Calu3 (cell line): ENCODE measurements around the gene RANBP3. TPM values are rescaled to one million over a fixed set of nuclear protein-coding genes. Genes with fewer than 3 reads are reported as not detected.

Experiments
- BruUV-seq: library from RNA; stranded (reverse); fragments of 400-500 nt; replicated peaks from 2 replicates; lab custom pipeline; 2021; lab: Mats Ljungman, UMichigan
- CTCF ChIA-PET: fragments of 300-600 bp; sonication (Branson Sonifier 250); formaldehyde crosslinking; loops from one replicate; lab custom pipeline; 2022; ENCODE audit warnings: antibody characterized with exemption; lab: Charles Lee
- DNase-seq: peaks from one replicate; pipeline ENCODE4 v3.0.0; 2022
- H3K27ac Mint-ChIP-seq: one replicate; pipeline ENCODE4 v1.8.0; 2022; ENCODE audit warnings: mixed read lengths; ENCODE audit not compliant: unreplicated experiment
- H3K27me3 Mint-ChIP-seq: one replicate; pipeline ENCODE4 v1.8.0; 2022; ENCODE audit warnings: mixed read lengths; ENCODE audit not compliant: unreplicated experiment
- H3K36me3 Mint-ChIP-seq: one replicate; pipeline ENCODE4 v1.8.0; 2022; ENCODE audit warnings: mild to moderate bottlenecking, moderate library complexity, mixed read lengths; ENCODE audit not compliant: insufficient read depth, unreplicated experiment
- H3K4me1 Mint-ChIP-seq: one replicate; pipeline ENCODE4 v1.8.0; 2022; ENCODE audit warnings: mild to moderate bottlenecking, low read depth, mixed read lengths; ENCODE audit not compliant: unreplicated experiment
- H3K4me3 Mint-ChIP-seq: one replicate; pipeline ENCODE4 v1.8.0; 2022; ENCODE audit warnings: mild to moderate bottlenecking, low read depth, moderate library complexity, mixed read lengths; ENCODE audit not compliant: unreplicated experiment
- H3K9me3 Mint-ChIP-seq: one replicate; pipeline ENCODE4 v1.8.0; 2022; ENCODE audit warnings: low read depth, mixed read lengths; ENCODE audit not compliant: unreplicated experiment
- CTCF ChIP-seq: fragments of 200-600 bp; IDR thresholded peaks from one replicate; pipeline ENCODE4 v1.8.0; 2022; ENCODE audit warnings: antibody characterized with exemption; ENCODE audit not compliant: unreplicated experiment
- intact Hi-C: fragments of 100-400 bp; cut with micrococcal nuclease; formaldehyde crosslinking; loops from one replicate; pipeline ENCODE4 v1.10.0; 2022; ENCODE audit not compliant: unreplicated experiment
- total RNA-seq: library from RNA; stranded (reverse); gene quantifications from 2 replicates; pipeline ENCODE4 v1.2.3, GENCODE V29; 2022

The RANBP3 gene
- total RNA-seq, 1 experiment from 2014 or later, result 58.4 TPM

- DNase-seq, result no peak
- no TSS peak for BruUV-seq
- Mint-ChIP-seq H3K36me3 (peaks cover 5% of the 10 kb centered on the region), H3K27ac (no peak overlapping the region), H3K4me3 (no peak overlapping the region), H3K4me1 (no peaks in the 10 kb centered on the region), H3K9me3 (no peaks in the 10 kb centered on the region), H3K27me3 (no peaks in the 10 kb centered on the region)
- CTCF ChIA-PET, result no interaction called here
- intact Hi-C loops, result no loop called here
- TF ChIP-seq CTCF, result no peak
These were observed 36.7 kb upstream of the RANBP3 start for GRCh38 chr19:6014551-6015135.

- H3K36me3 Mint-ChIP-seq, result peaks cover 9% of the 10 kb centered on the region
- no peaks in the 10 kb centered on the region for H3K9me3 Mint-ChIP-seq
- H3K4me1 Mint-ChIP-seq, result no peaks in the 10 kb centered on the region
- no peak for DNase-seq
- no peak overlapping the region for H3K27ac Mint-ChIP-seq
- BruUV-seq, result no TSS peak
- no peak for TF ChIP-seq CTCF
- no peaks in the 10 kb centered on the region for H3K27me3 Mint-ChIP-seq
- intact Hi-C loops, result no loop called here
- CTCF ChIA-PET, result interaction anchor here (0.6 kb wide), 1 partner anchor 110 kb away, joined by 3 read pairs; no protein-coding TSS in a partner anchor
- no peak overlapping the region for H3K4me3 Mint-ChIP-seq
These were observed 34.7 kb upstream of the RANBP3 start for GRCh38 chr19:6012426-6013170.

GRCh38 chr19:6011794-6012193, 33.9 kb upstream of the RANBP3 start:
- Mint-ChIP-seq H3K4me1 (no peaks in the 10 kb centered on the region), H3K27me3 (no peaks in the 10 kb centered on the region), H3K27ac (no peak overlapping the region), H3K36me3 (peaks cover 10% of the 10 kb centered on the region), H3K9me3 (no peaks in the 10 kb centered on the region), H3K4me3 (no peak overlapping the region)
- CTCF ChIA-PET, result interaction anchor here (0.5 kb wide), 1 partner anchor 169 kb away, joined by 5 read pairs; no protein-coding TSS in a partner anchor
- BruUV-seq, result no TSS peak
- intact Hi-C loops, result no loop called here
- DNase-seq, result no peak
- no peak for TF ChIP-seq CTCF

DNA sequence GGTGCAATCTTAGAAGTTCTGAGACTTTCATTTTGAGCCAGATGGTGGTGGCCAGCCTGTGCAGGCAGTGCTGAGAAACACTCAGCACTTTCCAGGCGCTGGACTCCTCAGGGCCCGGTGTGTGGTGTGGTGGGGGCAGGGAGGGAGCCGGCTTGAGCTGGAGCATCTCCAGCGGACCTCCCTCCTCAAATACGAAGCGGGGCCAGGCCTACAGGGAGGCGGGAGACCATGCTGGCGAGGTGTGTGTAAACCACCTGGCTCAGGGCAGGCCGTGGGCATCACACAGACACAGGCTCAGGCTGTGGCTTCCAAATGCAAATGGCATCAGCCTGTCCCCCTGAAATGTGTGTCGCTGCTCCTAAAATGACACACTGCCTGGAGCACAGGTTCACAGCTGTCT, 33.3 kb upstream of the RANBP3 start:
- Mint-ChIP-seq H3K9me3 (no peaks in the 10 kb centered on the region), H3K27ac (no peak overlapping the region), H3K36me3 (peaks cover 10% of the 10 kb centered on the region), H3K4me1 (no peaks in the 10 kb centered on the region), H3K27me3 (no peaks in the 10 kb centered on the region), H3K4me3 (no peak overlapping the region)
- no TSS peak for BruUV-seq
- intact Hi-C loops, result no loop called here
- TF ChIP-seq CTCF, result no peak
- CTCF ChIA-PET, result interaction anchor here (0.5 kb wide), 1 partner anchor 170 kb away, joined by 5 read pairs; no protein-coding TSS in a partner anchor
- DNase-seq, result no peak
